ENCODE results near the gene MYF6. TPM values are rescaled to one million over a fixed set of nuclear protein-coding genes. Genes with fewer than 3 reads are reported as not detected.

The MYF6 gene
- total RNA-seq, 2 donors from 2014 or later = 2.5 TPM; not detected in 1

- Histone ChIP-seq H3K36me3 (no peaks in the 10 kb centered on the region), H3K4me3 (no peak overlapping the region), H3K4me1 (replicated peaks) (no peaks in the 10 kb centered on the region), H3K9me3 (no peaks in the 10 kb centered on the region), H3K27me3 (replicated peaks; ENCODE audit: insufficient read depth) (no peaks in the 10 kb centered on the region), H3K27ac (no peak overlapping the region)
- intact Hi-C loops (cut with DNase I) = no loop called here
- DNase-seq (ENCODE audit: low spot score) = no peak
- TF ChIP-seq POLR2A (IDR thresholded peaks at IDR 0.05) (no peak), CTCF (IDR thresholded peaks at IDR 0.05) (no peak), POLR2AphosphoS5 (IDR thresholded peaks at IDR 0.05) (no peak)
These were observed 5.4 kb downstream of the MYF6 start for GRCh38 chr12:80712866-80713265.

GRCh38 chr12:80713419-80713818, 6.0 kb downstream of the MYF6 start:
- no peak overlapping the region for H3K27ac ChIP-seq
- H3K4me3 ChIP-seq = no peak overlapping the region
- H3K4me1 ChIP-seq (replicated peaks) = no peaks in the 10 kb centered on the region
- H3K9me3 ChIP-seq = no peaks in the 10 kb centered on the region
- no peaks in the 10 kb centered on the region for H3K36me3 ChIP-seq
- no peaks in the 10 kb centered on the region for H3K27me3 ChIP-seq (replicated peaks; ENCODE audit: insufficient read depth)
- 92% methylated on average over 4 of the region's 4 CpGs for WGBS
- intact Hi-C loops (cut with DNase I) = no loop called here
- no peak for DNase-seq (ENCODE audit: low spot score)
- TF ChIP-seq POLR2AphosphoS5 (IDR thresholded peaks at IDR 0.05) (no peak), POLR2A (IDR thresholded peaks at IDR 0.05) (no peak), CTCF (IDR thresholded peaks at IDR 0.05) (no peak)

- H3K9me3 ChIP-seq = no peaks in the 10 kb centered on the region
- no peak for DNase-seq (ENCODE audit: low spot score)
- no peak overlapping the region for H3K27ac ChIP-seq
- no peaks in the 10 kb centered on the region for H3K4me1 ChIP-seq (replicated peaks)
- intact Hi-C loops (cut with DNase I) = no loop called here
- no peak overlapping the region for H3K4me3 ChIP-seq
- WGBS = 38% methylated on average over 16 of the region's 16 CpGs
- H3K27me3 ChIP-seq (replicated peaks; ENCODE audit: insufficient read depth) = no peaks in the 10 kb centered on the region
- H3K36me3 ChIP-seq = no peaks in the 10 kb centered on the region
- TF ChIP-seq POLR2A (IDR thresholded peaks at IDR 0.05) = no peak
- TF ChIP-seq POLR2AphosphoS5 (IDR thresholded peaks at IDR 0.05) = no peak
- no peak for TF ChIP-seq CTCF (IDR thresholded peaks at IDR 0.05)
These were observed 6.6 kb downstream of the MYF6 start for GRCh38 chr12:80714055-80714454.

GRCh38 chr12:80714846-80715245, 7.4 kb downstream of the MYF6 start:
- TF ChIP-seq POLR2A (IDR thresholded peaks at IDR 0.05) (no peak), POLR2AphosphoS5 (IDR thresholded peaks at IDR 0.05) (no peak), CTCF (IDR thresholded peaks at IDR 0.05) (no peak)
- no peak for DNase-seq (ENCODE audit: low spot score)
- whole genome bisulfite sequencing = 86% methylated on average over 3 of the region's 3 CpGs
- Histone ChIP-seq H3K4me3 (no peak overlapping the region), H3K27ac (no peak overlapping the region), H3K36me3 (no peaks in the 10 kb centered on the region), H3K27me3 (replicated peaks; ENCODE audit: insufficient read depth) (no peaks in the 10 kb centered on the region), H3K4me1 (replicated peaks) (no peaks in the 10 kb centered on the region), H3K9me3 (no peaks in the 10 kb centered on the region)
- intact Hi-C loops (cut with DNase I) = no loop called here

- Histone ChIP-seq H3K27ac (no peak overlapping the region), H3K4me3 (no peak overlapping the region), H3K27me3 (replicated peaks; ENCODE audit: insufficient read depth) (no peaks in the 10 kb centered on the region), H3K36me3 (no peaks in the 10 kb centered on the region), H3K4me1 (replicated peaks) (no peaks in the 10 kb centered on the region), H3K9me3 (no peaks in the 10 kb centered on the region)
- intact Hi-C loops (cut with DNase I) = no loop called here
- no peak for DNase-seq (ENCODE audit: low spot score)
- no peak for TF ChIP-seq POLR2AphosphoS5 (IDR thresholded peaks at IDR 0.05)
- no peak for TF ChIP-seq CTCF (IDR thresholded peaks at IDR 0.05)
- no peak for TF ChIP-seq POLR2A (IDR thresholded peaks at IDR 0.05)
- 58% methylated on average over 10 of the region's 10 CpGs for WGBS
These were observed 8.3 kb downstream of the MYF6 start for GRCh38 chr12:80715713-80716249.

All from prostate gland (tissue), 2 donors.